ENCODE measurements around the gene EGFL8.
A peak's percentile ranks its signal among the peaks of the same experiment; 100 is the strongest.

Gene EGFL8

GRCh38 chr6:32167154-32167760 is 2.9 kb downstream of the EGFL8 start:
- no peak for DNase-seq

- DNase-seq, result no peak
Observed at GRCh38 chr6:32167761-32168262, 3.4 kb downstream of the EGFL8 start.

- no peak for DNase-seq
Observed at GRCh38 chr6:32168350-32168749, 4.0 kb downstream of the EGFL8 start.

GRCh38 chr6:32168807-32169591 is 4.6 kb downstream of the EGFL8 start:
- no peak for DNase-seq

- no peak for DNase-seq
Observed at GRCh38 chr6:32170294-32170693, 5.9 kb downstream of the EGFL8 start.

GRCh38 chr6:32171234-32171633 is 6.8 kb downstream of the EGFL8 start:
- no peak for DNase-seq

GRCh38 chr6:32173051-32173727 is 8.8 kb downstream of the EGFL8 start:
- no peak for DNase-seq

- DNase-seq, result no peak
Observed at GRCh38 chr6:32174416-32174815, 10.0 kb downstream of the EGFL8 start.

GRCh38 chr6:32175322-32175710 is 10.9 kb downstream of the EGFL8 start:
- DNase-seq, result no peak

GRCh38 chr6:32175711-32176475 is 11.5 kb downstream of the EGFL8 start, which contains the start of gene AGPAT1:
AGPAT1 (minus strand) TSS chr6:32176084; CDS start chr6:32171496, 4,588 bp downstream.
- DNase-seq, result peak; percentile 57 to 99 (median 96)

- DNase-seq, result no peak
Observed at GRCh38 chr6:32176476-32177182, 12.2 kb downstream of the EGFL8 start.

GRCh38 chr6:32177183-32177787 is 12.9 kb downstream of the EGFL8 start:
- DNase-seq, result peak in 6 of 56 donors; percentile 44 to 63 (median 57)

- peak; percentile 64 to 100 (median 97) for DNase-seq
Observed at GRCh38 chr6:32177788-32178546, 13.6 kb downstream of the EGFL8 start, which contains the start of gene RNF5. RNF5 (plus strand) TSS chr6:32178405; CDS start chr6:32178512, 107 bp downstream.

- no peak for DNase-seq
Observed at GRCh38 chr6:32178547-32179440, 14.4 kb downstream of the EGFL8 start.

- DNase-seq, result no peak
Observed at GRCh38 chr6:32179766-32180405, 15.5 kb downstream of the EGFL8 start.

GRCh38 chr6:32181148-32181702 is 16.8 kb downstream of the EGFL8 start:
- DNase-seq, result no peak

- no peak for DNase-seq
Observed at GRCh38 chr6:32181915-32182529, 17.6 kb downstream of the EGFL8 start.

Data from amygdala (tissue), 56 donors.